A673 (cell line): ENCODE data around the gene CPED1. TPM values are rescaled to one million over a fixed set of nuclear protein-coding genes. Genes with fewer than 3 reads are reported as not detected.

ENCODE experiments used
- BruUV-seq: library from RNA; stranded (reverse); fragments of 400-500 nt; replicated peaks from 2 replicates; lab custom pipeline; 2021; lab: Mats Ljungman, UMichigan
- CTCF ChIA-PET: fragments of 300-600 bp; sonication (Branson Sonifier 250); formaldehyde crosslinking; loops from one replicate; lab custom pipeline; 2022; ENCODE audit warnings: antibody characterized with exemption; lab: Charles Lee
- POLR2A ChIA-PET: fragments of 300-600 bp; sonication (Branson Sonifier 250); formaldehyde crosslinking; loops from one replicate; lab custom pipeline; 2022; ENCODE audit warnings: antibody characterized with exemption; ENCODE audit not compliant: low non-redundant PET; lab: Charles Lee
- DNase-seq: peaks from one replicate; pipeline ENCODE4 v3.0.0-alpha.2; 2015; ENCODE audit warnings: low spot score
- H3K27ac ChIP-seq: fragments of 200-600 bp; sonication (generic); 2 replicates; pipeline ENCODE4 v1.5.1; 2016; ENCODE audit warnings: mixed run types, low read depth, mild to moderate bottlenecking, mixed read lengths, antibody characterized with exemption, low read length; ENCODE audit not compliant: poor library complexity, severe bottlenecking
- H3K27me3 ChIP-seq: fragments of 200-600 bp; sonication (generic); replicated peaks from 2 replicates; pipeline ENCODE4 v1.6.1; 2017; ENCODE audit warnings: mixed run types, low read depth, mild to moderate bottlenecking, mixed read lengths, antibody characterized with exemption, low read length; ENCODE audit not compliant: insufficient read depth, poor library complexity
- H3K36me3 ChIP-seq: fragments of 200-600 bp; sonication (generic); 2 replicates; pipeline ENCODE4 v1.6.1; 2016; ENCODE audit warnings: mixed run types, mild to moderate bottlenecking, mixed read lengths, antibody characterized with exemption, low read length; ENCODE audit not compliant: insufficient read depth, poor library complexity, severe bottlenecking
- H3K4me1 ChIP-seq: fragments of 200-600 bp; sonication (generic); 2 replicates; pipeline ENCODE4 v1.6.1; 2017; ENCODE audit warnings: mixed run types, mild to moderate bottlenecking, mixed read lengths, antibody characterized with exemption, low read length; ENCODE audit not compliant: insufficient read depth, poor library complexity, severe bottlenecking
- H3K4me3 ChIP-seq: fragments of 200-600 bp; sonication (generic); 2 replicates; pipeline ENCODE4 v1.5.1; 2016; ENCODE audit warnings: low read depth, mixed run types, mild to moderate bottlenecking, mixed read lengths, low read length; ENCODE audit not compliant: poor library complexity, severe bottlenecking
- H3K9me3 ChIP-seq: fragments of 200-600 bp; sonication (generic); 2 replicates; pipeline ENCODE4 v1.6.1; 2016; ENCODE audit warnings: mixed run types, low read depth, mild to moderate bottlenecking, mixed read lengths, antibody characterized with exemption, low read length; ENCODE audit not compliant: poor library complexity, severe bottlenecking
- EZH2 ChIP-seq: fragments of 200-600 bp; sonication (generic); IDR thresholded peaks from 2 replicates; pipeline ENCODE4 v1.6.1; 2017; ENCODE audit warnings: borderline replicate concordance, low read depth, mild to moderate bottlenecking, mixed read lengths, antibody characterized with exemption, low read length; ENCODE audit not compliant: poor library complexity, severe bottlenecking
- intact Hi-C: fragments of 100-400 bp; cut with micrococcal nuclease; formaldehyde crosslinking; loops from one replicate; pipeline ENCODE4 v1.10.0; 2022; ENCODE audit not compliant: unreplicated experiment
- total RNA-seq: library from RNA; stranded (reverse); gene quantifications from 2 replicates; pipeline ENCODE4 v1.2.3, GENCODE V29; 2021
- TF ChIP-seq, protein P1 (sequence below): fragments of 300-800, 200-600 bp; sonication (generic); conservative IDR thresholded peaks from 2 replicates; pipeline ENCODE4 v1.5.1; 2017; ENCODE audit warnings: low read depth, mild to moderate bottlenecking, antibody characterized with exemption, low read length, moderate library complexity, mixed read lengths

Gene CPED1
- total RNA-seq, 1 experiment from 2014 or later, result 0.15 TPM

DNA sequence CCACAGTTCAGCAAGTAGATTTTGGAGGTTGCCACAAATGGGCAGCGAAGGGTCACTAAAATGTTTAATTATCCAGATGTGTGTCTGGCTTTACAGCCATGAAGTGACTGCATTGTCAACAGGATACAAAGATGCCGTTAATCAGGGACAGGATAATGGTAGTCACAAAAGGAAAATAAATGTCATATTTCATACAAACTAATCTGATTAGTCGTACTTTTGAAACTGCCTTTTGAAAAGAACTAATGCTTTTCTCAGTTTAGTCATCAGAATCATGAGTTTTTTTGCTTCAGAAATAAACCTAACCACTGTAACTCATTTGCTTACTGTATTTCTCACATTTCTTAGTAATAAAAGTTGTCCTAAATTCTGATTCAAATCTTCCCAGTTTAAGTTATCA, 318.1 kb downstream of the CPED1 start:
- Histone ChIP-seq H3K9me3 (no peaks in the 10 kb centered on the region), H3K36me3 (no peaks in the 10 kb centered on the region), H3K27ac (no peak overlapping the region), H3K27me3 (no peaks in the 10 kb centered on the region), H3K4me1 (no peaks in the 10 kb centered on the region), H3K4me3 (no peak overlapping the region)
- intact Hi-C loops, result no loop called here
- TF ChIP-seq, protein P1, sequence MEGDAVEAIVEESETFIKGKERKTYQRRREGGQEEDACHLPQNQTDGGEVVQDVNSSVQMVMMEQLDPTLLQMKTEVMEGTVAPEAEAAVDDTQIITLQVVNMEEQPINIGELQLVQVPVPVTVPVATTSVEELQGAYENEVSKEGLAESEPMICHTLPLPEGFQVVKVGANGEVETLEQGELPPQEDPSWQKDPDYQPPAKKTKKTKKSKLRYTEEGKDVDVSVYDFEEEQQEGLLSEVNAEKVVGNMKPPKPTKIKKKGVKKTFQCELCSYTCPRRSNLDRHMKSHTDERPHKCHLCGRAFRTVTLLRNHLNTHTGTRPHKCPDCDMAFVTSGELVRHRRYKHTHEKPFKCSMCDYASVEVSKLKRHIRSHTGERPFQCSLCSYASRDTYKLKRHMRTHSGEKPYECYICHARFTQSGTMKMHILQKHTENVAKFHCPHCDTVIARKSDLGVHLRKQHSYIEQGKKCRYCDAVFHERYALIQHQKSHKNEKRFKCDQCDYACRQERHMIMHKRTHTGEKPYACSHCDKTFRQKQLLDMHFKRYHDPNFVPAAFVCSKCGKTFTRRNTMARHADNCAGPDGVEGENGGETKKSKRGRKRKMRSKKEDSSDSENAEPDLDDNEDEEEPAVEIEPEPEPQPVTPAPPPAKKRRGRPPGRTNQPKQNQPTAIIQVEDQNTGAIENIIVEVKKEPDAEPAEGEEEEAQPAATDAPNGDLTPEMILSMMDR, result no peak
- DNase-seq, result no peak
- no TSS peak for BruUV-seq
- CTCF ChIA-PET, result no interaction called here
- POLR2A ChIA-PET, result interaction anchor here (0.7 kb wide), 1 partner anchor 18 kb away, joined by 3 read pairs; no protein-coding TSS in a partner anchor

DNA sequence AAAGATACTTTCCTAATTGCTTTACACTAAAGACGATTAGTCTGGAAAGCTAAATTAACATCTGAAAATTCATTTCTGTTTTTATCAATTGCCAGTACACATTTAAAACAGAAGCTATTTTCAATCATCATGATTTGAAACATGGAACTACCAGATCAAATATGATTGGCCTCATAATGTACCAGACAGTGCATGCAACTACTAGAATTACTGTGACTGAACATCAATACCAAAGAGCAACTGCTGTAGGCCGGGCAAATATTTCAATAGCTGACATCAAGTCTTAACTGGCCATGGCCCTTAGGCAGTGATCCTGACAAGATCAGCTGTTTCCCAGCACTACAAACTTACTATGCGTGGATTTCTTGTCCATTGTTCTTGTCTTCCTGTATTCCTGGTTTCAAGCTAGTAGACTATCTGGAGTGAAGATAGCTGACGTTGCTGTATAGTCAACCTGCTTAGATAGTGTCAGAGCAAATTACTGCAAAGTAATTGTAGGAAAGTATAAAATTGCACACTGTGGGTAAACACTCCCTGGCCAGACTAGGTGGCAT, 318.6 kb downstream of the CPED1 start:
- intact Hi-C loops, result no loop called here
- TF ChIP-seq EZH2, result no peak
- TF ChIP-seq, protein P1, result no peak
- Histone ChIP-seq H3K4me3 (no peak overlapping the region), H3K4me1 (no peaks in the 10 kb centered on the region), H3K27ac (no peak overlapping the region), H3K36me3 (no peaks in the 10 kb centered on the region), H3K9me3 (no peaks in the 10 kb centered on the region), H3K27me3 (no peaks in the 10 kb centered on the region)
- DNase-seq, result no peak
- CTCF ChIA-PET, result no interaction called here
- BruUV-seq, result no TSS peak
- POLR2A ChIA-PET, result interaction anchor here (0.7 kb wide), 1 partner anchor 17 kb away, joined by 3 read pairs; no protein-coding TSS in a partner anchor

DNA sequence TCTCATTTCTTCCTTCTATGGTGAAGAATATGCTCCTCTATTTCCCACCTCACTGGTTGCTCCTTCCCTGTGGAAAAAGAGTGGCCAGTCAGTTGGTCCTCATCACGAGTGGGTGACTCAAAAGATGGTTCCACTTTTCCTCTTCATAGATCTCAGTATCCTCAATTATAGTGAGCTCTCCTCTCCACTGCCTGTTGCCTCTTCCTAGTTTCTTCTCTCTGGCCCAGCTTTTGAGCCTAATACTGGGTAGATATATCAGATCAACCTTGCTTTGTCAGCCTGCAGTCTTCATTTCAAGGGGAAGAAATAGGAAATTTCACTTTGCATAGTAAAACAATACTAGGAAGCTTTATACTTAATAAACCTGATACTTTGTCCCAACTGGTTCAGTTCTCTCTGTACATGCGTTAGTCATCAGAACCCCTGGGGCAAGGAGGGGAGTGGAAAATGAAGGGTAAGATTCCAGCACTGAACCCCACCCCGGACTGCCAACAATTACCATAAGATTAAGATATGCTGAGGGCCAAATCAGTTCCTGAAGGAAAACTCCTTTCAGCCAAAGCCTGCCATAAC, 324.8 kb downstream of the CPED1 start:
- TF ChIP-seq, protein P1, result no peak
- no peak for TF ChIP-seq EZH2
- CTCF ChIA-PET, result no interaction called here
- H3K27me3 ChIP-seq, result no peaks in the 10 kb centered on the region
- intact Hi-C loops, result no loop called here
- H3K4me3 ChIP-seq, result no peak overlapping the region
- no peaks in the 10 kb centered on the region for H3K36me3 ChIP-seq
- no peak overlapping the region for H3K27ac ChIP-seq
- BruUV-seq, result no TSS peak
- DNase-seq, result no peak
- peaks cover 18% of the 10 kb centered on the region for H3K4me1 ChIP-seq
- POLR2A ChIA-PET, result no interaction called here
- H3K9me3 ChIP-seq, result no peaks in the 10 kb centered on the region
